A549 (cell line): Measurements from ENCODE around the gene RBBP7.

Source experiments
- CBX2 ChIP-seq: fragments of 200-600 bp; sonication (generic); IDR thresholded peaks from 2 replicates; pipeline ENCODE4 v1.6.1; 2016; ENCODE audit warnings: low read depth, mild to moderate bottlenecking, borderline replicate concordance
- CEBPB ChIP-seq, 2 experiments: fragments of >200 bp in 1 of 2; sonication (Bioruptor Twin) in 1 of 2; formaldehyde crosslinking in 1 of 2; IDR thresholded peaks; 2 replicates each; pipeline ENCODE4 v1.6.1; 2012 to 2016
- CHD2 ChIP-seq: fragments of 150-350 bp; IDR thresholded peaks from 2 replicates; pipeline ENCODE4 v1.6.1; 2014; ENCODE audit warnings: low read length; ENCODE audit not compliant: partially characterized antibody
- CTCF ChIP-seq: fragments of >200 bp; sonication (Bioruptor Twin); formaldehyde crosslinking; IDR thresholded peaks from 3 replicates; pipeline ENCODE4 v1.5.1; 2016
- EHMT2 ChIP-seq: fragments of 200-600 bp; sonication (generic); IDR thresholded peaks from 2 replicates; pipeline ENCODE4 v1.6.1; 2016; ENCODE audit warnings: antibody characterized with exemption, low read depth, mild to moderate bottlenecking, moderate library complexity
- EP300 ChIP-seq, 2 experiments: fragments of >200 bp; sonication (Bioruptor Twin); formaldehyde crosslinking; IDR thresholded peaks; 2 replicates in 1 of 2; 3 replicates in 1 of 2; pipeline ENCODE4 v1.6.1; 2016 to 2017
- GATA3 ChIP-seq: IDR thresholded peaks from 2 replicates; pipeline ENCODE4 v1.6.1; 2012; ENCODE audit warnings: borderline replicate concordance
- HES2 ChIP-seq: fragments of >200 bp; sonication (Bioruptor Twin); formaldehyde crosslinking; IDR thresholded peaks from 2 replicates; pipeline ENCODE4 v1.6.1; 2016
- JUN ChIP-seq, 2 experiments: fragments of >200 bp; sonication (Bioruptor Twin); formaldehyde crosslinking; IDR thresholded peaks; 2 replicates in 1 of 2; 3 replicates in 1 of 2; pipeline ENCODE4 v1.6.1; 2016 to 2017
- PBX3 ChIP-seq: IDR thresholded peaks from 2 replicates; pipeline ENCODE4 v1.6.1; 2012
- POLR2A ChIP-seq: IDR thresholded peaks from 2 replicates; pipeline ENCODE4 v1.6.1; 2012; ENCODE audit warnings: mild to moderate bottlenecking, low read length
- REST ChIP-seq: fragments of 200-600 bp; sonication (generic); IDR thresholded peaks from 2 replicates; pipeline ENCODE4 v1.6.1; 2016; ENCODE audit warnings: antibody characterized with exemption, mild to moderate bottlenecking, moderate library complexity
- ZFP36 ChIP-seq: fragments of 450-650 bp; IDR thresholded peaks from 2 replicates; pipeline ENCODE4 v1.6.1; 2014; ENCODE audit warnings: borderline replicate concordance; ENCODE audit not compliant: partially characterized antibody

- TF ChIP-seq POLR2A (no peak), PBX3 (no peak), EP300 (IDR thresholded peaks at IDR 0.05) (no peak), GATA3 (no peak), CTCF (no peak), REST (no peak), CBX2 (no peak), EHMT2 (no peak), HES2 (no peak), CEBPB (IDR thresholded peaks at IDR 0.05) (no peak), JUN (IDR thresholded peaks at IDR 0.05) (no peak), ZFP36 (no peak), CHD2 (no peak)
Observed at GRCh38 chrX:16883487-16883804, 13.3 kb upstream of the RBBP7 start.
